SK-N-SH (cell line): Measurements from ENCODE around the gene KYAT1. TPM values are rescaled to one million over a fixed set of nuclear protein-coding genes. Genes with fewer than 3 reads are reported as not detected.

Experiments
- CTCF ChIA-PET: fragments of 300-600, 350-600 bp; formaldehyde crosslinking; extraction: SDS; loops from one replicate; lab custom pipeline; 2021; lab: Yijun Ruan, JAX
- POLR2A ChIA-PET: fragments of 350-600 bp; sonication (Branson Sonifier 250); formaldehyde crosslinking; extraction: SDS; loops from one replicate; lab custom pipeline; 2020; ENCODE audit warnings: antibody characterized with exemption, inconsistent platforms; lab: Yijun Ruan, JAX
- DNase-seq: peaks from one replicate; pipeline ENCODE4 v3.0.0; 2012
- H2AFZ ChIP-seq: fragments of 200-600 bp; sonication (generic); 2 replicates; pipeline ENCODE4 v1.8.1; 2016; ENCODE audit warnings: antibody characterized with exemption, mild to moderate bottlenecking, low read depth
- H3F3A ChIP-seq: fragments of 200-600 bp; sonication (generic); replicated peaks from 2 replicates; pipeline ENCODE3; 2016; ENCODE audit warnings: antibody characterized with exemption, mild to moderate bottlenecking; ENCODE audit not compliant: insufficient read depth
- H3K27ac ChIP-seq, 2 experiments: fragments of 200-500 bp in 1 of 2; fragments of 200-600 bp in 1 of 2; sonication (Bioruptor generic) in 1 of 2; sonication (generic), shearing (Covaris generic) in 1 of 2; 2 replicates each; pipeline versions ENCODE4 v1.5.1 to v1.6.1; 2014 to 2016; ENCODE audit warnings: low read depth in 2 of 2, inconsistent platforms in 1 of 2, low read length in 1 of 2, mild to moderate bottlenecking in 1 of 2, mixed read lengths in 1 of 2
- H3K27me3 ChIP-seq: fragments of 200-600 bp; sonication (generic), shearing (Covaris generic); 2 replicates; pipeline ENCODE4 v1.6.1; 2016; ENCODE audit warnings: mixed run types; ENCODE audit not compliant: insufficient read depth
- H3K36me3 ChIP-seq, 2 experiments: fragments of 200-500 bp in 1 of 2; fragments of 200-600 bp in 1 of 2; sonication (Bioruptor generic) in 1 of 2; sonication (generic) in 1 of 2; replicated peaks in 1 of 2; 2 replicates each; pipeline versions ENCODE3 to v1.5.1; 2014 to 2016; ENCODE audit warnings: low read length in 1 of 2, mild to moderate bottlenecking in 1 of 2; ENCODE audit not compliant: insufficient read depth in 2 of 2, control insufficient read depth in 1 of 2
- H3K4me1 ChIP-seq, 2 experiments: fragments of 200-500 bp in 1 of 2; fragments of 200-600 bp in 1 of 2; sonication (Bioruptor generic) in 1 of 2; sonication (generic), shearing (Covaris generic) in 1 of 2; 2 replicates each; pipeline versions ENCODE4 v1.5.1 to v1.6.1; 2014 to 2016; ENCODE audit warnings: low read depth in 1 of 2, low read length in 1 of 2, mixed run types in 1 of 2; ENCODE audit not compliant: insufficient read depth in 2 of 2, control insufficient read depth in 1 of 2
- H3K4me2 ChIP-seq: fragments of 200-600 bp; sonication (generic), shearing (Covaris generic); 2 replicates; pipeline ENCODE4 v1.6.1; 2017; ENCODE audit warnings: mixed run types
- H3K4me3 ChIP-seq, 2 experiments: fragments of 200-500 bp in 1 of 2; fragments of 200-600 bp in 1 of 2; sonication (Bioruptor generic) in 1 of 2; sonication (generic), shearing (Covaris generic) in 1 of 2; 2 replicates each; pipeline versions ENCODE4 v1.5.1 to v1.8.1; 2014 to 2016; ENCODE audit warnings: low read depth in 2 of 2, inconsistent platforms in 1 of 2, low read length in 1 of 2, mild to moderate bottlenecking in 1 of 2, mixed read lengths in 1 of 2, moderate library complexity in 1 of 2
- H3K79me2 ChIP-seq: fragments of 200-600 bp; sonication (generic); 2 replicates; pipeline ENCODE4 v1.8.1; 2017; ENCODE audit warnings: mild to moderate bottlenecking; ENCODE audit not compliant: insufficient read depth
- H3K9ac ChIP-seq: fragments of 200-600 bp; sonication (generic); 2 replicates; pipeline ENCODE4 v1.6.1; 2017; ENCODE audit warnings: mixed run types
- H3K9me2 ChIP-seq: fragments of 200-600 bp; sonication (generic); 2 replicates; pipeline ENCODE4 v1.6.1; 2017; ENCODE audit warnings: mixed run types
- H3K9me3 ChIP-seq: fragments of 200-600 bp; sonication (generic); 2 replicates; pipeline ENCODE4 v1.6.1; 2017; ENCODE audit warnings: mixed run types, mild to moderate bottlenecking, moderate library complexity
- H4K20me1 ChIP-seq: fragments of 200-600 bp; sonication (generic); 2 replicates; pipeline ENCODE4 v1.6.1; 2017; ENCODE audit warnings: mild to moderate bottlenecking, mixed run types; ENCODE audit not compliant: insufficient read depth
- CHD2 ChIP-seq: fragments of 150-350 bp; IDR thresholded peaks from 2 replicates; pipeline ENCODE4 v1.6.1; 2018; ENCODE audit warnings: low read length; ENCODE audit not compliant: partially characterized antibody
- ELF1 ChIP-seq: IDR thresholded peaks from 2 replicates; pipeline ENCODE4 v1.4.0; 2012
- EP300 ChIP-seq, 2 experiments: IDR thresholded peaks; 2 replicates each; pipeline versions ENCODE4 v1.4.0 to v1.6.1; 2012; ENCODE audit warnings: borderline replicate concordance in 1 of 2, low read depth in 1 of 2, low read length in 1 of 2
- EZH2phosphoT487 ChIP-seq: fragments of 200-600 bp; sonication (generic); IDR thresholded peaks from 2 replicates; pipeline ENCODE4 v1.6.1; 2017; ENCODE audit warnings: low read depth, mixed run types, mild to moderate bottlenecking, antibody characterized with exemption, moderate library complexity, borderline replicate concordance
- FOSL2 ChIP-seq: IDR thresholded peaks from 2 replicates; pipeline ENCODE4 v1.4.0; 2012; ENCODE audit warnings: low read depth, mild to moderate bottlenecking, moderate library complexity, borderline replicate concordance
- FOXJ3 ChIP-seq: sonication (generic); formaldehyde crosslinking; IDR thresholded peaks from 2 replicates; pipeline ENCODE4 v1.5.1; 2020; ENCODE audit warnings: mild to moderate bottlenecking, missing genetic modification reagents
- GABPA ChIP-seq: IDR thresholded peaks from 2 replicates; pipeline ENCODE4 v1.4.0; 2012; ENCODE audit warnings: low read depth, mild to moderate bottlenecking
- GATA2 ChIP-seq: sonication (generic); formaldehyde crosslinking; IDR thresholded peaks from 2 replicates; pipeline ENCODE4 v1.5.0; 2020; ENCODE audit warnings: mild to moderate bottlenecking, missing genetic modification reagents
- JUND ChIP-seq: IDR thresholded peaks from 2 replicates; pipeline ENCODE4 v1.4.0; 2012
- NFIC ChIP-seq: IDR thresholded peaks from 2 replicates; pipeline ENCODE4 v1.4.0; 2012; ENCODE audit warnings: borderline replicate concordance
- RAD21 ChIP-seq: IDR thresholded peaks from 2 replicates; pipeline ENCODE4 v1.6.1; 2012; ENCODE audit warnings: mild to moderate bottlenecking, low read length
- RCOR1 ChIP-seq: fragments of 150-350 bp; IDR thresholded peaks from 2 replicates; pipeline ENCODE4 v1.6.1; 2017; ENCODE audit warnings: antibody characterized with exemption, low read length
- SIN3A ChIP-seq: IDR thresholded peaks from 2 replicates; pipeline ENCODE4 v1.6.1; 2012; ENCODE audit warnings: low read depth, mild to moderate bottlenecking, low read length, moderate library complexity, borderline replicate concordance
- WGBS: methylation state at CpG from one replicate; pipeline ENCODE4 v1.1.6; 2017; ENCODE audit warnings: low lambda C conversion rate; 5-methylcytosine and 5-hydroxymethylcytosine counted together
- polyA plus RNA-seq, 3 experiments: library from polyadenylated mRNA; depleted of rRNA; stranded (reverse); fragments of >200 nt; gene quantifications; 2 replicates each; pipeline ENCODE4 v1.2.3, GENCODE V29; 2012
- TF ChIP-seq, protein P1 (sequence below): IDR thresholded peaks from 2 replicates; pipeline ENCODE4; 2012
- TF ChIP-seq, protein P2 (sequence below): IDR thresholded peaks from 2 replicates; pipeline ENCODE4 v1.6.1; 2012; ENCODE audit warnings: mild to moderate bottlenecking, low read depth, low read length, moderate library complexity
- TF ChIP-seq, protein P3 (sequence below): IDR thresholded peaks from 2 replicates; pipeline ENCODE4 v1.4.0; 2012; ENCODE audit warnings: low read depth, borderline replicate concordance

The KYAT1 gene
- polyA plus RNA-seq, 1 of the 3 experiments (the other 2 are of a cell fraction) = 9.4 TPM

DNA sequence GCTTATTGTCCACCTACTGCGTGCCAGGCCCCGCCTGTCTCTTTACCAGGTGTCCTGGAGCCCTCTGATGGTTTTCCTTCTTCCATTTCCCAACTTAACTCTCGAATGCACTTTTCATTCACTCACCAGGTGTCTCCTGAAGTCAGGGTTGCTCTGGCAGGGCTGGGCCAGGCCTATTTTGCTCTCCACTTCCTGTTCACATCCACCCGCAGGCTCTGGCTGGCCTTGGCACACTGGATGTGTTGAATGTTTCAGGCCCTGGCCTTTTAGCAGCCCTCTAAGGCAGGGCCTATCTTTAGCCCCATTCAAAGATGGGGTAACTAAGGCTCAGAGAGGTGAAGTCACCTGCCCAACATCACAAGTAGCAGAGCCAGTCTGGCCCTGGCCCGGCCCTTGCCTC, 16.6 kb upstream of the KYAT1 start:
- no peak overlapping the region for H3K27ac ChIP-seq
- WGBS = 93% methylated on average over 4 of the region's 5 CpGs
- no peaks in the 10 kb centered on the region for H3K9me2 ChIP-seq
- POLR2A ChIA-PET = no interaction called here
- peaks cover 0 to 5% of the 10 kb centered on the region in 2 experiments; a peak in 1 of 4 replicates for H3K4me1 ChIP-seq
- H3K27me3 ChIP-seq = no peaks in the 10 kb centered on the region
- TF ChIP-seq SIN3A = no peak
- TF ChIP-seq, protein P1, sequence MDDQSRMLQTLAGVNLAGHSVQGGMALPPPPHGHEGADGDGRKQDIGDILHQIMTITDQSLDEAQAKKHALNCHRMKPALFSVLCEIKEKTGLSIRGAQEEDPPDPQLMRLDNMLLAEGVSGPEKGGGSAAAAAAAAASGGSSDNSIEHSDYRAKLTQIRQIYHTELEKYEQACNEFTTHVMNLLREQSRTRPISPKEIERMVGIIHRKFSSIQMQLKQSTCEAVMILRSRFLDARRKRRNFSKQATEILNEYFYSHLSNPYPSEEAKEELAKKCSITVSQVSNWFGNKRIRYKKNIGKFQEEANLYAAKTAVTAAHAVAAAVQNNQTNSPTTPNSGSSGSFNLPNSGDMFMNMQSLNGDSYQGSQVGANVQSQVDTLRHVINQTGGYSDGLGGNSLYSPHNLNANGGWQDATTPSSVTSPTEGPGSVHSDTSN = no peak
- no peak for TF ChIP-seq EZH2phosphoT487
- TF ChIP-seq, protein P2, sequence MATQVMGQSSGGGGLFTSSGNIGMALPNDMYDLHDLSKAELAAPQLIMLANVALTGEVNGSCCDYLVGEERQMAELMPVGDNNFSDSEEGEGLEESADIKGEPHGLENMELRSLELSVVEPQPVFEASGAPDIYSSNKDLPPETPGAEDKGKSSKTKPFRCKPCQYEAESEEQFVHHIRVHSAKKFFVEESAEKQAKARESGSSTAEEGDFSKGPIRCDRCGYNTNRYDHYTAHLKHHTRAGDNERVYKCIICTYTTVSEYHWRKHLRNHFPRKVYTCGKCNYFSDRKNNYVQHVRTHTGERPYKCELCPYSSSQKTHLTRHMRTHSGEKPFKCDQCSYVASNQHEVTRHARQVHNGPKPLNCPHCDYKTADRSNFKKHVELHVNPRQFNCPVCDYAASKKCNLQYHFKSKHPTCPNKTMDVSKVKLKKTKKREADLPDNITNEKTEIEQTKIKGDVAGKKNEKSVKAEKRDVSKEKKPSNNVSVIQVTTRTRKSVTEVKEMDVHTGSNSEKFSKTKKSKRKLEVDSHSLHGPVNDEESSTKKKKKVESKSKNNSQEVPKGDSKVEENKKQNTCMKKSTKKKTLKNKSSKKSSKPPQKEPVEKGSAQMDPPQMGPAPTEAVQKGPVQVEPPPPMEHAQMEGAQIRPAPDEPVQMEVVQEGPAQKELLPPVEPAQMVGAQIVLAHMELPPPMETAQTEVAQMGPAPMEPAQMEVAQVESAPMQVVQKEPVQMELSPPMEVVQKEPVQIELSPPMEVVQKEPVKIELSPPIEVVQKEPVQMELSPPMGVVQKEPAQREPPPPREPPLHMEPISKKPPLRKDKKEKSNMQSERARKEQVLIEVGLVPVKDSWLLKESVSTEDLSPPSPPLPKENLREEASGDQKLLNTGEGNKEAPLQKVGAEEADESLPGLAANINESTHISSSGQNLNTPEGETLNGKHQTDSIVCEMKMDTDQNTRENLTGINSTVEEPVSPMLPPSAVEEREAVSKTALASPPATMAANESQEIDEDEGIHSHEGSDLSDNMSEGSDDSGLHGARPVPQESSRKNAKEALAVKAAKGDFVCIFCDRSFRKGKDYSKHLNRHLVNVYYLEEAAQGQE = no peak
- TF ChIP-seq FOSL2 = no peak
- TF ChIP-seq FOXJ3 (CRISPR knock-in tag) = no peak
- TF ChIP-seq, protein P3, sequence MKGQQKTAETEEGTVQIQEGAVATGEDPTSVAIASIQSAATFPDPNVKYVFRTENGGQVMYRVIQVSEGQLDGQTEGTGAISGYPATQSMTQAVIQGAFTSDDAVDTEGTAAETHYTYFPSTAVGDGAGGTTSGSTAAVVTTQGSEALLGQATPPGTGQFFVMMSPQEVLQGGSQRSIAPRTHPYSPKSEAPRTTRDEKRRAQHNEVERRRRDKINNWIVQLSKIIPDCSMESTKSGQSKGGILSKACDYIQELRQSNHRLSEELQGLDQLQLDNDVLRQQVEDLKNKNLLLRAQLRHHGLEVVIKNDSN = no peak
- TF ChIP-seq CHD2 = no peak
- TF ChIP-seq GABPA = no peak
- TF ChIP-seq NFIC = no peak
- no peak for TF ChIP-seq RAD21
- no peak for TF ChIP-seq JUND
- no peak for TF ChIP-seq EP300 (IDR thresholded peaks at IDR 0.05; ENCODE audit: borderline replicate concordance in 1 of 2, low read depth in 1 of 2, low read length in 1 of 2)
- TF ChIP-seq ELF1 = no peak
- TF ChIP-seq GATA2 (CRISPR knock-in tag) = no peak
- TF ChIP-seq RCOR1 = no peak
- TF ChIP-seq, all 33 proteins: peak for 0
- H3K4me3 ChIP-seq = no peak overlapping the region
- H3K9ac ChIP-seq = no peak overlapping the region
- H2AFZ ChIP-seq = no peak overlapping the region
- DNase-seq = no peak
- peaks cover 85% of the 10 kb centered on the region; the same call in 1 of the 2 replicates for H3K79me2 ChIP-seq
- H4K20me1 ChIP-seq = no peaks in the 10 kb centered on the region
- H3F3A ChIP-seq = peaks cover 1% of the 10 kb centered on the region
- no peak overlapping the region for H3K4me2 ChIP-seq
- CTCF ChIA-PET = interaction anchor here (0.9 to 1.0 kb wide), 2 partner anchors 29 to 30 kb away, joined by 3 read pairs; no protein-coding TSS in a partner anchor
- peaks cover 4 to 28% of the 10 kb centered on the region in 2 experiments for H3K36me3 ChIP-seq
- no peaks in the 10 kb centered on the region for H3K9me3 ChIP-seq
